ENCODE results near the gene CEP95.
"Not testable (repeated sequence)": the region's sequence is repeated elsewhere in the genome, so short reads cannot be mapped to it uniquely, and the experiment has no call there.

The CEP95 gene

GRCh38 chr17:64572682-64573154 lies 65.9 kb downstream of the CEP95 start:
- H3K4me3 ChIP-seq (ENCODE audit: low read length): no peak overlapping the region
- no peaks in the 10 kb centered on the region for H3K4me1 ChIP-seq (ENCODE audit: insufficient read depth, low read length)
- H3K27me3 ChIP-seq (ENCODE audit: insufficient read depth, low read length): no peaks in the 10 kb centered on the region
- H3K9me3 ChIP-seq (ENCODE audit: low read length): no peaks in the 10 kb centered on the region
- H3K36me3 ChIP-seq (ENCODE audit: insufficient read depth, low read length): peaks cover 48% of the 10 kb centered on the region
- H2AFZ ChIP-seq (ENCODE audit: low read depth, low read length): no peak overlapping the region

- Histone ChIP-seq H3K9me3 (ENCODE audit: low read length) (no peaks in the 10 kb centered on the region), H3K27me3 (ENCODE audit: insufficient read depth, low read length) (no peaks in the 10 kb centered on the region), H2AFZ (ENCODE audit: low read depth, low read length) (no peak overlapping the region), H3K4me1 (ENCODE audit: insufficient read depth, low read length) (no peaks in the 10 kb centered on the region), H3K4me3 (ENCODE audit: low read length) (no peak overlapping the region), H3K36me3 (ENCODE audit: insufficient read depth, low read length) (peaks cover 48% of the 10 kb centered on the region)
Measured at GRCh38 chr17:64573214-64573613, 66.4 kb downstream of the CEP95 start.

- H3K4me1 ChIP-seq (ENCODE audit: insufficient read depth, low read length): no peaks in the 10 kb centered on the region
- peaks cover 41% of the 10 kb centered on the region for H3K36me3 ChIP-seq (ENCODE audit: insufficient read depth, low read length)
- H3K9me3 ChIP-seq (ENCODE audit: low read length): no peaks in the 10 kb centered on the region
- H2AFZ ChIP-seq (ENCODE audit: low read depth, low read length): no peak overlapping the region
- no peaks in the 10 kb centered on the region for H3K27me3 ChIP-seq (ENCODE audit: insufficient read depth, low read length)
- H3K4me3 ChIP-seq (ENCODE audit: low read length): no peak overlapping the region
Measured at GRCh38 chr17:64574646-64575045, 67.9 kb downstream of the CEP95 start.

- no peaks in the 10 kb centered on the region for H3K4me1 ChIP-seq (ENCODE audit: insufficient read depth, low read length)
- H3K36me3 ChIP-seq (ENCODE audit: insufficient read depth, low read length): peaks cover 42% of the 10 kb centered on the region
- H3K27me3 ChIP-seq (ENCODE audit: insufficient read depth, low read length): no peaks in the 10 kb centered on the region
- H3K4me3 ChIP-seq (ENCODE audit: low read length): no peak overlapping the region
- no peaks in the 10 kb centered on the region for H3K9me3 ChIP-seq (ENCODE audit: low read length)
- no peak overlapping the region for H2AFZ ChIP-seq (ENCODE audit: low read depth, low read length)
Measured at GRCh38 chr17:64575431-64575830, 68.7 kb downstream of the CEP95 start.

- not testable (repeated sequence) for H3K4me1 ChIP-seq (ENCODE audit: insufficient read depth, low read length); H3K9me3 ChIP-seq (ENCODE audit: low read length); H3K4me3 ChIP-seq (ENCODE audit: low read length); H2AFZ ChIP-seq (ENCODE audit: low read depth, low read length); H3K27me3 ChIP-seq (ENCODE audit: insufficient read depth, low read length)
- peaks cover 38% of the 10 kb centered on the region for H3K36me3 ChIP-seq (ENCODE audit: insufficient read depth, low read length)
Measured at GRCh38 chr17:64577025-64577424, 70.2 kb downstream of the CEP95 start.

GRCh38 chr17:64579917-64580316 lies 73.1 kb downstream of the CEP95 start:
- H3K9me3 ChIP-seq (ENCODE audit: low read length): no peaks in the 10 kb centered on the region
- H3K4me1 ChIP-seq (ENCODE audit: insufficient read depth, low read length): peaks cover 4% of the 10 kb centered on the region
- H3K27me3 ChIP-seq (ENCODE audit: insufficient read depth, low read length): no peaks in the 10 kb centered on the region
- no peak overlapping the region for H3K4me3 ChIP-seq (ENCODE audit: low read length)
- H2AFZ ChIP-seq (ENCODE audit: low read depth, low read length): no peak overlapping the region
- H3K36me3 ChIP-seq (ENCODE audit: insufficient read depth, low read length): peaks cover 52% of the 10 kb centered on the region

GRCh38 chr17:64580384-64581315 lies 73.9 kb downstream of the CEP95 start:
- Histone ChIP-seq H3K4me3 (ENCODE audit: low read length) (no peak overlapping the region), H3K4me1 (ENCODE audit: insufficient read depth, low read length) (peaks cover 4% of the 10 kb centered on the region), H3K27me3 (ENCODE audit: insufficient read depth, low read length) (no peaks in the 10 kb centered on the region), H2AFZ (ENCODE audit: low read depth, low read length) (no peak overlapping the region), H3K36me3 (ENCODE audit: insufficient read depth, low read length) (peaks cover 48% of the 10 kb centered on the region), H3K9me3 (ENCODE audit: low read length) (no peaks in the 10 kb centered on the region)

GRCh38 chr17:64583038-64583437 lies 76.3 kb downstream of the CEP95 start:
- Histone ChIP-seq H3K36me3 (ENCODE audit: insufficient read depth, low read length) (peaks cover 45% of the 10 kb centered on the region), H3K9me3 (ENCODE audit: low read length) (no peaks in the 10 kb centered on the region), H3K4me3 (ENCODE audit: low read length) (no peak overlapping the region), H3K27me3 (ENCODE audit: insufficient read depth, low read length) (no peaks in the 10 kb centered on the region), H2AFZ (ENCODE audit: low read depth, low read length) (no peak overlapping the region), H3K4me1 (ENCODE audit: insufficient read depth, low read length) (peaks cover 4% of the 10 kb centered on the region)

GRCh38 chr17:64585146-64585545 lies 78.4 kb downstream of the CEP95 start:
- Histone ChIP-seq H2AFZ (ENCODE audit: low read depth, low read length) (no peak overlapping the region), H3K27me3 (ENCODE audit: insufficient read depth, low read length) (no peaks in the 10 kb centered on the region), H3K9me3 (ENCODE audit: low read length) (no peaks in the 10 kb centered on the region), H3K36me3 (ENCODE audit: insufficient read depth, low read length) (peaks cover 37% of the 10 kb centered on the region), H3K4me3 (ENCODE audit: low read length) (no peak overlapping the region), H3K4me1 (ENCODE audit: insufficient read depth, low read length) (peaks cover 4% of the 10 kb centered on the region)

Measured in neuron (in vitro differentiated cells).